Nephron progenitor cell (in vitro differentiated cells): ENCODE data around the gene TCF23.

Experiments used
- DNase-seq: peaks from one replicate; pipeline ENCODE4 v3.0.0; 2021
- H3K27ac Mint-ChIP-seq: 2 replicates; pipeline ENCODE4 v1.8.0; 2021; ENCODE audit warnings: mild to moderate bottlenecking, moderate library complexity, mixed read lengths
- H3K27me3 Mint-ChIP-seq: 2 replicates; pipeline ENCODE4 v1.8.0; 2021; ENCODE audit warnings: mild to moderate bottlenecking, low read depth, mixed read lengths; ENCODE audit not compliant: poor library complexity
- H3K36me3 Mint-ChIP-seq: 2 replicates; pipeline ENCODE4 v1.8.0; 2021; ENCODE audit warnings: low read depth, mixed read lengths
- H3K4me1 Mint-ChIP-seq: 2 replicates; pipeline ENCODE4 v1.8.0; 2021; ENCODE audit warnings: mixed read lengths
- H3K4me3 Mint-ChIP-seq: 2 replicates; pipeline ENCODE4 v1.8.0; 2021; ENCODE audit warnings: mild to moderate bottlenecking, moderate library complexity, mixed read lengths
- H3K9me3 Mint-ChIP-seq: 2 replicates; pipeline ENCODE4 v1.8.0; 2021; ENCODE audit warnings: mild to moderate bottlenecking, moderate library complexity, mixed read lengths
- CTCF ChIP-seq: fragments of 200-600 bp; sonication (generic); IDR thresholded peaks from 2 replicates; pipeline ENCODE4 v1.5.0; 2021; ENCODE audit warnings: antibody characterized with exemption

Gene TCF23

GRCh38 chr2:27158468-27158867, 9.7 kb downstream of the TCF23 start:
- Mint-ChIP-seq H3K4me1 (peaks cover 37% of the 10 kb centered on the region), H3K4me3 (no peak overlapping the region), H3K27ac (no peak overlapping the region)

GRCh38 chr2:27159271-27159670, 10.5 kb downstream of the TCF23 start:
- Mint-ChIP-seq H3K4me1 (peaks cover 29% of the 10 kb centered on the region), H3K27me3 (peaks cover 3% of the 10 kb centered on the region), H3K9me3 (no peaks in the 10 kb centered on the region), H3K36me3 (no peaks in the 10 kb centered on the region), H3K27ac (peak overlapping the region; percentile 25), H3K4me3 (no peak overlapping the region)
- no peak for TF ChIP-seq CTCF
- no peak for DNase-seq

More at GRCh38 chr2:27158468-27158867, 9.7 kb downstream of the TCF23 start:
- H3K9me3 Mint-ChIP-seq: no peaks in the 10 kb centered on the region
- TF ChIP-seq CTCF: no peak
- peaks cover 3% of the 10 kb centered on the region for H3K27me3 Mint-ChIP-seq
- no peaks in the 10 kb centered on the region for H3K36me3 Mint-ChIP-seq
- DNase-seq: no peak

GRCh38 chr2:27160191-27160590, 11.4 kb downstream of the TCF23 start:
- H3K27me3 Mint-ChIP-seq: peaks cover 2% of the 10 kb centered on the region
- H3K36me3 Mint-ChIP-seq: no peaks in the 10 kb centered on the region
- H3K27ac Mint-ChIP-seq: no peak overlapping the region
- no peak overlapping the region for H3K4me3 Mint-ChIP-seq
- no peaks in the 10 kb centered on the region for H3K9me3 Mint-ChIP-seq
- no peak for TF ChIP-seq CTCF
- H3K4me1 Mint-ChIP-seq: peaks cover 20% of the 10 kb centered on the region
- no peak for DNase-seq

- H3K4me3 Mint-ChIP-seq: no peak overlapping the region
- TF ChIP-seq CTCF: no peak
- H3K27me3 Mint-ChIP-seq: no peaks in the 10 kb centered on the region
- DNase-seq: no peak
- H3K9me3 Mint-ChIP-seq: no peaks in the 10 kb centered on the region
- H3K4me1 Mint-ChIP-seq: peaks cover 30% of the 10 kb centered on the region
- H3K36me3 Mint-ChIP-seq: no peaks in the 10 kb centered on the region
- no peak overlapping the region for H3K27ac Mint-ChIP-seq
Measured at GRCh38 chr2:27162151-27163121, 13.6 kb downstream of the TCF23 start.

- H3K4me3 Mint-ChIP-seq: no peak overlapping the region
- H3K4me1 Mint-ChIP-seq: peaks cover 20% of the 10 kb centered on the region
- H3K9me3 Mint-ChIP-seq: no peaks in the 10 kb centered on the region
- peaks cover 4% of the 10 kb centered on the region for H3K27me3 Mint-ChIP-seq
- TF ChIP-seq CTCF: no peak
- DNase-seq: no peak
- no peaks in the 10 kb centered on the region for H3K36me3 Mint-ChIP-seq
- no peak overlapping the region for H3K27ac Mint-ChIP-seq
Measured at GRCh38 chr2:27164960-27165763, 16.4 kb downstream of the TCF23 start.
